IPS-15b (cell line): ENCODE data around the gene LACRT.

Experiments
- H3K27me3 ChIP-seq: one replicate; pipeline ENCODE4 v1.6.1; 2013; ENCODE audit warnings: low read length; ENCODE audit not compliant: control insufficient read depth, insufficient read depth
- H3K36me3 ChIP-seq: one replicate; pipeline ENCODE4 v1.6.1; 2013; ENCODE audit warnings: low read length; ENCODE audit not compliant: control insufficient read depth, insufficient read depth
- H3K4me1 ChIP-seq: one replicate; pipeline ENCODE4 v1.6.1; 2013; ENCODE audit warnings: mild to moderate bottlenecking, low read length; ENCODE audit not compliant: control insufficient read depth, insufficient read depth
- H3K4me3 ChIP-seq: one replicate; pipeline ENCODE4 v1.5.1; 2013; ENCODE audit warnings: low read depth, low read length
- H3K9ac ChIP-seq: one replicate; pipeline ENCODE4 v1.6.1; 2013; ENCODE audit warnings: low read depth, mild to moderate bottlenecking, low read length
- H3K9me3 ChIP-seq: one replicate; pipeline ENCODE4 v1.6.1; 2013; ENCODE audit warnings: mild to moderate bottlenecking, low read length; ENCODE audit not compliant: control insufficient read depth, insufficient read depth

Gene LACRT

DNA sequence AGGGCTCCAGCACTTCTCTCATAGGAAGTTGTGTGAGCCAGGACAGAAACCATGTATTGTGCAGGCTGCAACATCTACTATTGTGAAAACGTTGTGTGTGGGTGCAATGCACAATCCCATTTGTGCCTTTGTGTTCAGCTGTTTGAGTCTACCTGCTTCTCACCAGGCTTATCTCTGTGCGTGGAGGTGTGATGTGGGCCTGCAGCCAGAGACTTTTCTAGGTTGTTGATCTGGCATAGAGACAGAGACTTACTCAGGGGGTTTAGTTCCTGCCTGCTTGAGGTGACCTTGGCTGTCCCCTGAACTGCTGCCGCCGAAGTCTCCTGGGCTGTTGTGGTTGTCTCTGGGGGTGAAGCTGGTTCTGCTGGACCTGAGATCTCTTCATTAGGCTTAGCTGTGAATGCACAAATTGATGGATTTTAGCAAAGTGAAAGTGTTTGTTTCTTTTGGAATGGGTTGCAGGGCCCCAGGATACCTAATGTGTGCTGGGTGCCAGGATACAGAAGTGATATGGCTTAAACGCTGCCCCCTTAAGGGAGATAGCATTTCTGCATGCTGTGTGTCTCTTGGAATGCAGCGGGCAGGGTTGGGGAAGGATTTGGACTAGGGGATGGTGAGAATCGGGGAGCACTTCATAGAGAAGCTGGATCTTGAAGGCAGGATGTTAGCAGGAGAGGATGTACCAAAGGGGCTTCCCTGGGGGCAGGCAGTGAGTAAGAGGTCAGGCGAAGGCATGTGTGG lies 2.5 kb downstream of the LACRT start:
- no peaks in the 10 kb centered on the region for H3K36me3 ChIP-seq
- no peak overlapping the region for H3K4me3 ChIP-seq
- H3K27me3 ChIP-seq, result no peaks in the 10 kb centered on the region
- peaks cover 2% of the 10 kb centered on the region for H3K4me1 ChIP-seq
- H3K9me3 ChIP-seq, result peaks cover 6% of the 10 kb centered on the region
- no peak overlapping the region for H3K9ac ChIP-seq

GRCh38 chr12:54631551-54631950 lies 3.1 kb downstream of the LACRT start:
- H3K36me3 ChIP-seq, result no peaks in the 10 kb centered on the region
- no peak overlapping the region for H3K4me3 ChIP-seq
- no peaks in the 10 kb centered on the region for H3K27me3 ChIP-seq
- peaks cover 2% of the 10 kb centered on the region for H3K4me1 ChIP-seq
- peaks cover 6% of the 10 kb centered on the region for H3K9me3 ChIP-seq
- no peak overlapping the region for H3K9ac ChIP-seq

GRCh38 chr12:54629925-54630324 lies 4.8 kb downstream of the LACRT start:
- H3K36me3 ChIP-seq, result no peaks in the 10 kb centered on the region
- no peak overlapping the region for H3K4me3 ChIP-seq
- H3K27me3 ChIP-seq, result peaks cover 2% of the 10 kb centered on the region
- H3K9me3 ChIP-seq, result peaks cover 6% of the 10 kb centered on the region
- H3K4me1 ChIP-seq, result peaks cover 2% of the 10 kb centered on the region
- no peak overlapping the region for H3K9ac ChIP-seq

GRCh38 chr12:54628186-54628846 lies 6.4 kb downstream of the LACRT start:
- H3K4me1 ChIP-seq, result peaks cover 2% of the 10 kb centered on the region
- peaks cover 2% of the 10 kb centered on the region for H3K27me3 ChIP-seq
- H3K4me3 ChIP-seq, result no peak overlapping the region
- H3K9ac ChIP-seq, result no peak overlapping the region
- no peaks in the 10 kb centered on the region for H3K36me3 ChIP-seq
- peaks cover 6% of the 10 kb centered on the region for H3K9me3 ChIP-seq

DNA sequence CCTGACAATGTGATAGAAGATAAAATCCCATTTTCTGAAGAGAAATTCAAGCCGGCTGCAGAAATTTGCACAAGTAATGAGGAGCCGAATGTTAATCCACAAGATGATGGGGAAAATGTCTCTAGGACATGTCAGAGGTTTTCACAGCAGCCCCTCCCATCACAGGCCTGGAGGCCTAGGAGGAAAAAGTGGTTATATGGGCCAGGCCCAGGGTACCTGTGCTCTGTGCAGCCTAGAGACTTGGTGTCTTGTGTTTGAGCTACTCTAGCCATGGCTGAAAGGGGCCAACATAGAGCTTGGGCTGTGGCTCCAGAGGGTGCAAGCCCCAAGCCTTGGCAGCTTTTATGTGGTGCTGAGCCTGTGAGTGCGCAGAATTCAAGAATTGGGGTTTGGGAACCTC lies 7.4 kb downstream of the LACRT start:
- no peak overlapping the region for H3K9ac ChIP-seq
- H3K27me3 ChIP-seq, result peaks cover 2% of the 10 kb centered on the region
- peaks cover 2% of the 10 kb centered on the region for H3K4me1 ChIP-seq
- H3K36me3 ChIP-seq, result no peaks in the 10 kb centered on the region
- H3K9me3 ChIP-seq, result peaks cover 6% of the 10 kb centered on the region
- no peak overlapping the region for H3K4me3 ChIP-seq

GRCh38 chr12:54625598-54625997 lies 9.1 kb downstream of the LACRT start:
- Histone ChIP-seq H3K27me3 (peaks cover 2% of the 10 kb centered on the region), H3K4me1 (no peaks in the 10 kb centered on the region), H3K9ac (no peak overlapping the region), H3K4me3 (no peak overlapping the region), H3K9me3 (peaks cover 6% of the 10 kb centered on the region), H3K36me3 (no peaks in the 10 kb centered on the region)

GRCh38 chr12:54624315-54625279 lies 10.1 kb downstream of the LACRT start:
- Histone ChIP-seq H3K4me1 (no peaks in the 10 kb centered on the region), H3K4me3 (no peak overlapping the region), H3K9ac (no peak overlapping the region), H3K9me3 (peaks cover 6% of the 10 kb centered on the region), H3K36me3 (no peaks in the 10 kb centered on the region), H3K27me3 (peaks cover 2% of the 10 kb centered on the region)

- peaks cover 2% of the 10 kb centered on the region for H3K9me3 ChIP-seq
- H3K9ac ChIP-seq, result no peak overlapping the region
- H3K36me3 ChIP-seq, result no peaks in the 10 kb centered on the region
- H3K4me3 ChIP-seq, result no peak overlapping the region
- peaks cover 2% of the 10 kb centered on the region for H3K27me3 ChIP-seq
- H3K4me1 ChIP-seq, result no peaks in the 10 kb centered on the region
Measured at GRCh38 chr12:54622463-54623183, 12.1 kb downstream of the LACRT start.

- Histone ChIP-seq H3K9me3 (no peaks in the 10 kb centered on the region), H3K36me3 (no peaks in the 10 kb centered on the region), H3K4me1 (no peaks in the 10 kb centered on the region), H3K4me3 (no peak overlapping the region), H3K9ac (no peak overlapping the region), H3K27me3 (no peaks in the 10 kb centered on the region)
Measured at GRCh38 chr12:54616933-54617680, 17.6 kb downstream of the LACRT start.

DNA sequence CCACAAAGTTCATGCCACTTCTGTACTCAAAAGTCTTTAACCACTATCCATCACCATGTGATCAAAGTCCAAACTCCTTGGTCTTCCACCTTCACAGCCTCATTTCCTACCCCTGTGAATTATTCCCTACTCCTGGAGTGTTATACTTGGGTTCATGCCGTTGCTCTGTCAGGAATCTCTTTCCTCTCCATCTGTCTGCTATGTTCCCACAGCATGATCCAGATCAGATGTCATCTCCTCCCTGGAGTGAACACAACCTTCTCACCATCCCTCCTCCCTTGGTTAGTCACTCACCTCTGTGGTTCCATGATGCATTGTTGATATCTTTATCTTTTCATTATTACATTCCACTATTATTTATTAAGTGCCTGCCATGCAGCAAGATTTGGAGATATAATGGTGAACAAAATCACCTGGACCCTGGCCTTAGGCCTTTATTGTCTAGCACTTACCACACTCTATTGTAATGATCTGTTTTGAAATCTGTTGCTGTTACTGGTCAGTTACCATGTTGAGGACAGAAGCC lies 22.4 kb downstream of the LACRT start:
- Histone ChIP-seq H3K4me1 (no peaks in the 10 kb centered on the region), H3K36me3 (peaks cover 2% of the 10 kb centered on the region), H3K4me3 (no peak overlapping the region), H3K9ac (no peak overlapping the region), H3K9me3 (no peaks in the 10 kb centered on the region), H3K27me3 (peaks cover 2% of the 10 kb centered on the region)
